OCI-LY7 (cell line): ENCODE results near the gene ZNF221.

Experiments used
- EZH2phosphoT487 ChIP-seq: fragments of 200-600 bp; sonication (generic); IDR thresholded peaks from 2 replicates; pipeline ENCODE4 v1.6.1; 2018; ENCODE audit warnings: low read depth, borderline replicate concordance, mild to moderate bottlenecking, mixed run types, antibody characterized with exemption, low read length, moderate library complexity, mixed read lengths
- TF ChIP-seq, protein P1 (sequence below): fragments of 200-600 bp; sonication (generic); conservative IDR thresholded peaks from 2 replicates; pipeline ENCODE4 v1.5.1; 2014; ENCODE audit warnings: mild to moderate bottlenecking, antibody characterized with exemption, low read length, moderate library complexity, mixed read lengths

GRCh38 chr19:44010468-44010867, 59.4 kb downstream of the ZNF221 start:
- TF ChIP-seq, protein P1, sequence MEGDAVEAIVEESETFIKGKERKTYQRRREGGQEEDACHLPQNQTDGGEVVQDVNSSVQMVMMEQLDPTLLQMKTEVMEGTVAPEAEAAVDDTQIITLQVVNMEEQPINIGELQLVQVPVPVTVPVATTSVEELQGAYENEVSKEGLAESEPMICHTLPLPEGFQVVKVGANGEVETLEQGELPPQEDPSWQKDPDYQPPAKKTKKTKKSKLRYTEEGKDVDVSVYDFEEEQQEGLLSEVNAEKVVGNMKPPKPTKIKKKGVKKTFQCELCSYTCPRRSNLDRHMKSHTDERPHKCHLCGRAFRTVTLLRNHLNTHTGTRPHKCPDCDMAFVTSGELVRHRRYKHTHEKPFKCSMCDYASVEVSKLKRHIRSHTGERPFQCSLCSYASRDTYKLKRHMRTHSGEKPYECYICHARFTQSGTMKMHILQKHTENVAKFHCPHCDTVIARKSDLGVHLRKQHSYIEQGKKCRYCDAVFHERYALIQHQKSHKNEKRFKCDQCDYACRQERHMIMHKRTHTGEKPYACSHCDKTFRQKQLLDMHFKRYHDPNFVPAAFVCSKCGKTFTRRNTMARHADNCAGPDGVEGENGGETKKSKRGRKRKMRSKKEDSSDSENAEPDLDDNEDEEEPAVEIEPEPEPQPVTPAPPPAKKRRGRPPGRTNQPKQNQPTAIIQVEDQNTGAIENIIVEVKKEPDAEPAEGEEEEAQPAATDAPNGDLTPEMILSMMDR, result no peak
- no peak for TF ChIP-seq EZH2phosphoT487
